ENCODE results near the gene E2F8.
"Not testable (repeated sequence)": the region's sequence is repeated elsewhere in the genome, so short reads cannot be mapped to it uniquely, and the experiment has no call there.

E2F8 gene, protein sequence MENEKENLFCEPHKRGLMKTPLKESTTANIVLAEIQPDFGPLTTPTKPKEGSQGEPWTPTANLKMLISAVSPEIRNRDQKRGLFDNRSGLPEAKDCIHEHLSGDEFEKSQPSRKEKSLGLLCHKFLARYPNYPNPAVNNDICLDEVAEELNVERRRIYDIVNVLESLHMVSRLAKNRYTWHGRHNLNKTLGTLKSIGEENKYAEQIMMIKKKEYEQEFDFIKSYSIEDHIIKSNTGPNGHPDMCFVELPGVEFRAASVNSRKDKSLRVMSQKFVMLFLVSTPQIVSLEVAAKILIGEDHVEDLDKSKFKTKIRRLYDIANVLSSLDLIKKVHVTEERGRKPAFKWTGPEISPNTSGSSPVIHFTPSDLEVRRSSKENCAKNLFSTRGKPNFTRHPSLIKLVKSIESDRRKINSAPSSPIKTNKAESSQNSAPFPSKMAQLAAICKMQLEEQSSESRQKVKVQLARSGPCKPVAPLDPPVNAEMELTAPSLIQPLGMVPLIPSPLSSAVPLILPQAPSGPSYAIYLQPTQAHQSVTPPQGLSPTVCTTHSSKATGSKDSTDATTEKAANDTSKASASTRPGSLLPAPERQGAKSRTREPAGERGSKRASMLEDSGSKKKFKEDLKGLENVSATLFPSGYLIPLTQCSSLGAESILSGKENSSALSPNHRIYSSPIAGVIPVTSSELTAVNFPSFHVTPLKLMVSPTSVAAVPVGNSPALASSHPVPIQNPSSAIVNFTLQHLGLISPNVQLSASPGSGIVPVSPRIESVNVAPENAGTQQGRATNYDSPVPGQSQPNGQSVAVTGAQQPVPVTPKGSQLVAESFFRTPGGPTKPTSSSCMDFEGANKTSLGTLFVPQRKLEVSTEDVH

DNA sequence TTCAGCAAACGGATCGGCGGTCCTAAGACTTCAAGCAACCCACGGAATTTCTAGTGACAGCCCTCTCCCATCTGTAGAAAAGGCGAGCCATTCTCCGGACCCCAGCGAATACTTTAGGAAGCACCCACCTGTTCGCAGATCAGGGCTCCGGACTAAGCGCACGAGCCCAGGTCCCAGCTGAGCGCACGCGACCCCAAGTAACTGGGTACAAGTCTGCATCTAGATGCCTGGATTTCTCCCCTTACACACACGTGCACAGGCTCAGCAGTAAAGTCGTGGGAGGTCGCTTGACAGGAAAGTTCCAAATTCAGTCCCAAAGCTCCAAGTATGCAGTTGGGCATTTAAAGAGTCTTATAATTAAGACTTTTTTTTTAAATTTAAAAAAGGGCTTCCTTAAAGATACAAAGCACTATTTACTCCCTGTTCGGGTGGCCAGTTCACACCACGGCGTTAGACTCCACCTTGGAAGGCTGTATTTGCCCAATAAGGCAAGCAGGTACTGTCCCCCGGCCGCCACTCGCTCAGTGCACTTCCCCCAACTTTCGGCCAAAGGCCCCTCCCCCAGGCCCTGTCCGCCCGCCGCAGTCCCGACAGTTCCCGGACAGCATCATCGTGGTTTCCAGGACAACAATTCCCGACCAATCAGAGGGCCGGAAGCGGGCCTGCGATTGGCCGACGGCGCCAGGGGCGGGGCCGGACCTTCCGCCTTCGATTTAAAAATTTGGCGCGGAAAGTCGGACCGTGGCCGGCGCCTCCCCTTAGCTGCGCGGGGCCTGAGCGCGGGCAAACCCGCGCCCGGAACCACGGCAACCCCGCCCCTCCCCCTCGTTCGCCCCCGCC is at the start of gene E2F8:
E2F8 (minus strand) TSS at position 526 of the 840 bp plus-strand sequence. CDS start 824 bp downstream, outside the sequence.
- DNase-seq: peak; percentile 66

DNA sequence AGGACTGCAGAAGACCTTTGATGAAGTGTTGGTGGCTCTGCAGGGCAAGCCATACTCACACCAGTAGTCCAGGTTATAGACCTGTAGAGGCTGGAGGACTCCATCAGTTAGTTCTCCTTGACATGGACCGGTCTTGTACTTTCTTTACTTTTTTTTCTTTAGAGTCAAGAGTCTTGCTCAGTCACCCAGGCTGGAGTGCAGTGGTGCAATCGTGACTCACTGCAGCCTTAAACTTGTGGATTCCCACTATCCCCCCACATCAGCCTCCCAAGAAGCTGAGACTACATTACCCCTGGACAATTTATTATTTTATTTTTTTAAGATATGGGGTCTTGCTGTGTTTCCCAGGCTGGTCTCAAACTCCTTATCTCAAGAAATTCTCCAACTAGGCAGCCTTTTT is 49.6 kb upstream of the E2F8 start:
- no peak for DNase-seq

DNA sequence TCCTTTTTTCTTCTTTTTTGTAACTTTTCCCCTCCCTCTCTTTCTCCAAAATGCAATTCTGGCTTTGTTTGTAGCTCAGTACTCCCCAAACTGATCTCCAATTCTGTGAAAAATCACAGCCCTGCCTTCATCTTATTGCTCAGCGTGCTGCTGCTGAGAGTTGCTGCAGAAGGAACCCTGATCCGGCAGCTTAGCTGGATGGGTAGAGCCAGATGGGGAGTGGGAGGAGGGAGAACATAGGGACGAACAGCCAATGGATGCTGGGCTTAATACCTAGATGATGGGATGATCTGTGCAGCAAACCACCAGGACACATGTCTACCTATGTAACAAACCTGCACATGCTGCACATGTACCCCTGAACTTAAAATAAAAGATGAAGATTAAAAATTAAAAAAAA is 47.5 kb upstream of the E2F8 start:
- no peak for DNase-seq

DNA sequence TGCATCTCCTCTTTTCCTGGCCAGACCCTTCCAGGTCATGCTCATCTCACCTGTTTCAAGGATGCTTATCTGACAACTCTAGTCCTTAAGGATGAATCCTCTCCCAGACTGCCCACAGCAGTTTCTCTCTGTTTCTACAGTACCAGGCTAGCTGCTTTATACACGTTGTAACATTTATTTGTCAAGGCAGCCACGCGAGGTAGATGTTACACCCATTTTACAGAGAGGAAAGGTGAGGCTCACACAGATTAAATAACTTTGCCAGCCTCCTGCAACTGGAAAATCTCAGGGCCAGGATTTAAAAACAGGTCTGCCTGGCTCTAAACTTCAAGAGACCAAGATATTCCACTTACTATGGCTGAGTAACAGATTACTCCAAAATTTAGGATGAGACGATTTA is 45.7 kb upstream of the E2F8 start:
- no peak for DNase-seq

DNA sequence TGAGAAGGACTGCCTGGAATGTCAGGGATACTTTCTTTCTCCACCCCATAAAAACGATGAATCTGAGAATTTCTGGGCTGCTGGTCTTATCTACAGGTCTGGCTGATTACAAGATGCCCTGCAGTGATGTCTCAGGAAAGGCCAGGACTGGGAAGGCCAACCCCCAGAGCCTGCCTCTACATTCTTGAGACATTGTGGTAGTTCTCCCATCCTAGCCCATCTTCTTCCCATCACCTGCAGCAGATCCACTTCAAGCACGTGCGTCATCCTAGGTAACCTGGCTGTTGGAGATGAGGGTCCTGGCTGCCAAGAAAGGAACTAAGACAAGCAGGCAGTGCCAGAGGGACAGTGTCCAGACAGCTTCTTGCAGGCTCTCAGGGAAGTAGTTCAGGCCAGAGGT is 44.1 kb upstream of the E2F8 start:
- DNase-seq: no peak

DNA sequence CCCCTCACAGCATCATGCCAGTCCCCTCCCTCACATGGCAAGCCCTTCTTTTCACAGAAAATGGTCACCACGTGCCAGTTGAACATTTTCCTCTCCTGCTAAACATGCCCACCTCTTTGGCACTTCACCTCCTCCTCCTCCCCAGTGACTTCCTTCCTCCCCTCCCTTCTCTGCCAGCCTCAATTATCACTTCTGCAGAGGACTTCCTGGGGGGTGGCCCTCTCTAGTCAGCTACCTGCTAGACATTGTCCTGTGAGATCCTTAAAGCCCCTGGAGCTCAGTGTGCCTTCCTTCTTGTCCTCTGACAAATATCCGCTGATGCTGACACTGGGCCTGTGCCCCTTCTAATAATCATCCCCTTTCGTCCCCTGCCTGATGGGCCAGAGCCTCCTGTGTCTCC is 43.2 kb upstream of the E2F8 start:
- DNase-seq: no peak

DNA sequence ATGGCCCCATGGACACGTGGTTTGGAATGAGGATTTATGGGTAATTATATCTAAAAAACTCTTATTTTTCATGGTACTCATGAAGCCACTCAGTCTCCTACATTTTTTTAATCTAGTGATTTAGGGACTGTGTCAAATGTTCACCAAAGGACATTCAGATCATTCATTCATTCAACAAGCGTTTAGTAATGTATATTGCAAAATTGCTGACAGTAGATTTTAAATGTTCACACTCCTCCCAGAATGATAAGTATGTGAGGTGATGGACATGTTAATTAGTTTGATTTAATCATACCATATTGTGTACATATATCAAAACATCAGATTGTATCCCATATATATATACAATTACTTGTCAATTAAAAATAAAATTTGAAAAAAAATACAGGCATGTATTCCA is 40.8 kb upstream of the E2F8 start:
- DNase-seq: no peak

DNA sequence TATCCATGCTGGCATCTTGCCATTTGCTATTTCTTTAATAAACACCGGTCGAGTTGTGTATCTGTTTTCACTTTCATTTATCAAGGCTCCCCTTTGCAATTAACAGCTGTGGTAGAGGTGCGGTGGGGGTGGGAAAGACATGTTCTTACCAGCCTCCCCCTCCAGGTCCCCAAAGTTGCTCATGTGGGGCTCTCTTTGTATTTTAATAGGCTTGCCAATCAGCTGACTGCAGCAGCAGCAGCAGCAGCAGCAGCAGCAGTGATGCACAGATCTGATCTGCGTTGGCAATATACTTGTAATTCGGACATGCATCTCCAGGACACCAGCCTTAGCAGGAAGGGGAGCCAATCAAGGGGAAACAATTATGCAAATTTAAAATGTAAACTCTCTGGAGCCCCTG is 40.3 kb upstream of the E2F8 start:
- DNase-seq: no peak

DNA sequence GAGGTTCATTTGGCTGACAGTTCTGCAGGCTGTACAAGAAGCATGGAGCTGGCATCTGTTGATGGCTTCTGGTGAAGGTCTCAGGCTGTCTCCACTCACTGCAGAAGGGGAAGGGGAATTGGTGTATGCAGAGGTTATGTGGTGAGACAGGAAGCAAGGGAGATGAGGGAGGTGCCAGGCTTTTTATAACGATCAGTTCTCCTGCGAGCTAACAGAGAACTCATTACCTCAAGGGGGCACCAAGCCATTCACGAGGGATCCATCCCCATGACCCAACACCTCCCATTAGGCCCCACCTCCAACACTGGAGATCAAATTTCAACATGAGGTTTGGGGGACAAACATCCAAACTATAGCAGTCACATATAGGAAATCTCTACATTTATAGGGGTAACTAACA is 38.7 kb upstream of the E2F8 start:
- no peak for DNase-seq

DNA sequence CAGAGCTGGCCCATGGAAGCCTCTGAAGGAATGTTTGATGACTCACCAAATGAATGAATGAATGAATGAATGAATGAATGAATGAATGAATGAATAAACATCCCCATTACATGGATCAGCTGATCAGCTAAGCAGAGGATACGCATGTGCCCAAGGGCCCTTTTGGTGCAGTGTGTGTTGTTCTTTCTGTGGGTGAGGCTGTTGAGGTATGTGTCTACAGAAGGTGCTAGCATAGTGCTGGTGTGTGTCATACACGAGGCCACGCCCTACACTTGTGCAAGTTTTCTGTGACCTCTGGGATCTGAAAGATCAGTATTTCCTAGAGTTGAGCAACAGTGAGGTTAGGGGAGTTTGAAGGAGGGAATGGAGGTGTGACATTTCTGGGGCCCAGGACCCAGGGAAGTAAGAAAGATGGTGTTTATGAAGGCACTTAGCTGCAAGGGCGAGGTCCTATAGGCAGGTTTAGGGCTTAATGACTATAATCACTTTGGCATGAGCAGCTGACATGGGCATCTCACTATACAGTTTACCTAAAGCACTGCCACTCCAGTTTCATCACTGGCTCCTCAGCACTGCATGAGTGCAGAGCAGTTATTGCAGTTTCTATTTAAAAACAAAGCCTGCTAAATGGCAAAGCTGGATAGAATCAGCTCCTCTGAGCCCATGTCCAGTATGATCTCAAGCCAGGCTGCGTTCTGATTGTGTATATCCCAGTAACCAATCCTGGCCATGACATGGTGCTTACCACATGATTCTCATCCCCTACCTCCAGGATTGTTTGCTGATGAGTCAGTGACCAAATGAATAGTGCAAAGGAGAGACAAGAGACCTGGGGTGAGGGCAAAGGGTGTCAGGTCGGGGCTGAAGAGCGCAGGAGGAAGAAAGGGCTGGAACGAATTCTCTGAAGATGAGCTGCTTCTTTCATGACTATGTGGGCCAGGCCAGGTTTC is 36.4 kb upstream of the E2F8 start:
- no peak for DNase-seq

DNA sequence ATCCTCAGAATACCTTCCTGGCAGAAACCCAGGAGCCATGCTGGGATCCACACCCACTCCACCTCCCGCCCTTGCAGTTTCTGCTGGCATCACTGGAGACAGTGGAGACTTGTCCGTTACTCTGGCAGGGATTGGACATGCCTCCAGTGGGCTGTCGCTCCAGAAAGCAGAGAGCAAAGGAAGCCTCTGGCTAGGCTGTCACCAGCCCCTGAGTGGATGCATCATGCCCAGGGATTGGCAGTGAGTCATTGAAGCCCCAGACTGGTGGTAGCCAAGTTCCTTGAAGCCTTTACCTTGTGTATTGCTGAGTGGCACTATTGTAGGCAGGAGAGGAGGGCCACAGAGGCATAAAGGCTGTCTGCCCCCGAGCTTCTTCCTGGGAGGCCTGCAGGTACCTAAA is 34.8 kb upstream of the E2F8 start:
- DNase-seq: no peak

DNA sequence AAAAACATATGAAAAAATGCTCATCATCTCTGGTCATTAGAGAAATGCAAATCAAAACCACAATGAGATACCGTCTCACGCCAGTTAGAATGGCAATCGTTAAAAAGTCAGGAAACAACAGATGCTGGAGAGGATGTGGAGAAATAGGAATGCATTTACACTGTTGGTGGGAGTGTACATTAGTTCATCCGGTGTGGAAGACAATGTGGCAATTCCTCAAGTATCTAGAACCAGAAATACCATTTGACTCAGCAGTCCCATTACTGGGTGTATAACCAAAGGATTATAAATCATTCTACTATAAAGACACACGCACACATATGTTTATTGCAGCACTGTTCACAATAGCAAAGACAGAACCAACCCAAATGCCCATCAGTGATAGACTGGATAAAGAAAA is 32.5 kb upstream of the E2F8 start:
- not testable (repeated sequence) for DNase-seq

DNA sequence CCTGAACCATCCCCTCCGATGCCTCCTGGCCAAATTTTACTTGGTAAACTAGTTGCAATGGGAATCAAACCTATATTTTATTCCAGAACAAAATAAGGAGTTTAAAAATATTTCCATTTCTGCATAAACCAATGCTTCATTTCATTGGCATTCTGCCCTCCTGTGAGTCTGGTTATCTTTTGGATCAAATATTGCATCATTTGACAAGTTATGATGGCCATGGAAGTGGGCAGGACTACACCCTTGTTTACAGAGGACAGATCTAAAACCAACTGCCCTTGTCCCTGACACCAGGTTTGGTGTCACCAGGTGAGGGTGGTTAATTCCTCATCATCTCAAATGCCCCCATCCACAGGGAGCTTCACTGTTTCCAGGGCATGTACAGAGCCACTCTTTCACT is 28.2 kb upstream of the E2F8 start:
- DNase-seq: no peak

DNA sequence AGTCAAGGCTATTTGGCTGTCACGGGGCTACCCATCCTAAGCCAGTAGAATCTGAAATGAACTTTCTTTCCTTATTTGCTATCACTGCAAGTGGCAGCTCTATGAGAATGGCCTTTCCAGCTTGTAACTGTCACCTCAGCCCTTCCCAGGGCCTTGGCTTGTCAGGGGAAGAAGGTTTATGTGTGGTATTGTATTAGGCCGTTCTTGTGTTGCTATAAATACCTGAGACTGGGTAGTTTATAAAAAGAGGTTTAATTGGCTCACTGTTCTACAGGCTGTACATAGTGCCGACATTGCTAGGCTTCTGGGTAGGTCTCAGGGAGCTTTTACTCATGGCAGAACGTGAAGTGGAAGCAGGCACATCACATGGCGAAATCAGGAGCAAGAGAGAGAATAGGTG is 26.8 kb upstream of the E2F8 start:
- no peak for DNase-seq

DNA sequence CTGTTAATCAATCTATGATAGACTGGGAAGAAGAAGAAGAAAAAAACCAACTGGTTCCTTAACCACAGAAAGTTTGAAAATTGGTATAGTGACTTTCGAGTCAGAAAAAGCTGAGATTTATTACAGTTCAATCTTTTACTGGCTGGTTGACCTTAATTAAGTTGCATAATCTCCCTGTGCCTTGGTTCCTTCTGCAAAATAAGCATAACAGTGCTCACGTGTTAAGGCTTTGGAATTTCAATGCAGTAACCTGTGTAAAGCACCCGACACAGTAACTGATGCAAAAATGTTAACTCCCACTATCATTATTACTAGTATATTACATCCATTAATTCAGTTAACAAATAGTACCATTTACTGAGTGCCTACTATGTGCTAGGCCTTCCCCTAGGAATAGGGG is 22.6 kb upstream of the E2F8 start:
- no peak for DNase-seq

DNA sequence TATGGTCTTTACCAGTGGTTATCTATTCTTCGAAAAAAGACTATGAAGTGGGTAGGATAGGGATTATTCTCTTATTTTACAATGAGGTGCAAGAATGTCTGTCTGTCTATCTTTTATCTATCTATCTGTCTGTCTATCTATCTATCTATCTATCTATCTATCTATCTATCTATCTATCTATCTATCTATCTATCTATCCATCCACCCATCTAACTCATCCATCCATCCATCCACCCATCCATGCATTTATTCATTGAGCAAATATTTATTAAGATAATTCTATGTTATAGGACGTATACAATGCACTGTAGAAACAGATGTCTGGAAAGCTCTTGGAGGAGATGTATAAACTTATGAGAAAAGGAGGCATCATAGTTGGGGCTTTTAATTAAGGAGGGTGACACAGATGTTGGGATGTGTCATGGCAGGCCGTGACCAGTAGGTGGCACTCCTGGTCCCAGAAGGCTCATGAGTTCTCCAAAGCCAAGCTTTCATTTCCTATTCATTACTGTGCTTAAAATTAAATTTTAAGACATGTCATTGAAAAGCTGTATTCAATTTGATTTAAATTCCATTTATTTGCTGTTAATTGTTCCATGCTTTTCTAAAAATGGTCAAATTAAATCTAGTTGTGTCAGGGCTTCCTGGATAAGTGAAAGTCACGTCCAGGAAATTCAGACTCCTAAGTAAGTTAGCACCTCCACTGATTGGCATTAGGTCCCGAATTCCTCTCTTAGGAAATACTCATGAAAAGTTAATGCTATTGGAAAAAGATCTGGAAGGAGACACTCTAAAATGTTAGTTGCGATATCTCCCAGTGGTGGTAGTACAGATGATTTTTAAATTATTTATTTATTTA is 19.0 kb upstream of the E2F8 start:
- no peak for DNase-seq

DNA sequence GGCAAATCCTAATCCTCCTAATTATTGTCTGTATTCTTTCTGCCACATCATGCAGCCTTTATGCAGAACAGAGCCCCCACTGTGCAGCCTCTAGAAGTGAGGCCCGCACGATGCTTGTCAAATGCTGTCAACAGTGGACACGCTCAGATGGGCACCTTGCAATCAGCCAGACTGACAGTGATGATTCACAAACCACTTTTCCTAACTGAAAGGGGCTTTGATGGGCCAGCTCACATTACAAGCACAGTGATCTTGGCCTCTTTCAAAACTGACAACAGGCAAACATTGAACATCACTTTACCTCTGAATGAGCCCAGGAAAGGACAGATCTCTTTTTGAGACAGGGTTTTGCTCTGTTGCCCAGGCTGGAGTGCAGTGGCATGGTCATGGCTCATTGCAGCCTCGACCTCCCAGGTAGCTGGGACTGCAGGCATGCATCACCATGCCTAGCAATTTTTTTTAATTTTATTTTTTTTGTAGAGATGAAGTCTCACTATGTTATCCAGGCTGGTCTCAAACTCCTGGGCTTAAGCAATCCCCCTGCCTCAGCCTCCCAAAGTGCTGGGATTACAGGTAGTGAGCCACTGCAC is 18.0 kb upstream of the E2F8 start:
- no peak for DNase-seq

DNA sequence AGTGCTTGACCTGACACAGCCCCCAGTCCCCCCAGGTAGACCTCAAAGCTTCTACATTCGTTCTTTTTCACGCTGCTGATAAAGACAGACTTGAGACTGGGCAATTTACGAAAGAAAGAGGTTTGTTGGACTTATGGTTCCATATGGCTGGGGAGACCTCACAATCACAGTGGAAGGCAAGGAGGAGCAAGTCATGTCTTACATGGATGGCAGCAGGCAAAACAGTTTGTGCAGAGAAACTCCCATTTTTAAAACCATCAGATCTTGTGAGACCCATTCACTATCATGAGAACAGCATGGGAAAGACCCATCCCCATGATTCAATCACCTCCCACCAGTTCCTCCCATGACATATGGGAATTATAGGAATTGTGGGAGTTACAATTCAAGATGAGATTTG is 13.7 kb upstream of the E2F8 start:
- not testable (repeated sequence) for DNase-seq

DNA sequence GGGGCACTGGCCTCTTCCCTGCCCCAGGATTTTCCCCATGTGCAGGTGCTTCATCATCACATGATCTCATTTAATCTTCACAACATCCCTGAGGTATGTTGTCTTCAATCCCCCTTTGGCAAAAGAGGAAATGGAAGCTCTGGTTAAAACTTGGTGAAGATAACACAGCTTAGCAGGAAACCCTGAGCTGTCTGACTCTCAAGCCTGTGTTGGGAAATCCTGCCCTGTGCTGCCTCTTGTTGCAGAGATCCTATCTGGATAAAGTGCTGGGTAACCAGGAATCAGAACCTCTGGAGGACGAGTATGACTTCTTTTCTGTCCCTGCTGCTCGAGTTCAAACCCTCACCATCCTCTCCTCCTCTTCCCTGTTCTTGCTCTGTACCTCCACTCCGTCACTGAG is 13.1 kb upstream of the E2F8 start:
- DNase-seq: no peak

DNA sequence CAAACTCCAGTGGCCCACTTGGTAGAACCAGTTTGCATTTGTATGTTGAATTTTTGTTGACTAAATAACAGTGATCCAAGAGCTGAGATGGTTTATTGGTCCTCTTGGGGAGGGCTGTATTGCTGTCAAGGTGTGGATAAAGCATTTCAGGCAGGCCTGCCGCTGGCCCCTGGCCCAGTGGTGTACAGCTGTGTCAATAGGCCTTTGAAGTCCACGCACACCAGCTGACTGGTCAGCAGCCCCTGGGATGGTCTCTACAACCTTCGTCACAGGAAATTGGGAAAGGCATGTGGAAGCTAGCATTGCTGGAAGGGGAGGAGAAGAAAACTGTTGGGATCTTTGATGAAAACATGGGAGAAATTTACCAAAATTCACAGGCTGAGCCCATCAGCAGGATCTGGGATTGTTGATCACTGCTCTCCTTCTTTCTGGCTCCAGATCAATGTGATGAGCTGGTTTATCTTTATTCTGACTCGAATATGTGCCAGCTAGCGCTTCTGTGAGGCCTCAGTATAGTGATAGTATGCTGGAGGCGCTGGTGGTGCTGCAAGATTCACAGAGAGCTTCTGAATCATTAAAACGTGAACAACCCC is 12.5 kb upstream of the E2F8 start:
- no peak for DNase-seq
